Adrenal gland (tissue), 5 donors: ENCODE results near the gene YPEL5.

Source experiments
- CTCF ChIP-seq, 6 experiments: fragments of 450-650 bp in 4 of 6; fragments of 200-600 bp in 2 of 6; sonication (generic) in 1 of 6; IDR thresholded peaks; 1 replicate in 5 of 6; 2 replicates in 1 of 6; pipeline versions ENCODE4 v1.5.1 to v1.8.0; 2016 to 2021; ENCODE audit warnings: antibody characterized with exemption in 6 of 6, mild to moderate bottlenecking in 2 of 6, moderate library complexity in 1 of 6
- POLR2A ChIP-seq, 2 donors: fragments of 450-650 bp; IDR thresholded peaks; one replicate each; pipeline ENCODE4 v1.6.1; 2017; ENCODE audit warnings: antibody characterized with exemption in 2 of 2, mild to moderate bottlenecking in 2 of 2, moderate library complexity in 1 of 2
- donor health status: DM: no; HTN: no; CAD: no.

DNA sequence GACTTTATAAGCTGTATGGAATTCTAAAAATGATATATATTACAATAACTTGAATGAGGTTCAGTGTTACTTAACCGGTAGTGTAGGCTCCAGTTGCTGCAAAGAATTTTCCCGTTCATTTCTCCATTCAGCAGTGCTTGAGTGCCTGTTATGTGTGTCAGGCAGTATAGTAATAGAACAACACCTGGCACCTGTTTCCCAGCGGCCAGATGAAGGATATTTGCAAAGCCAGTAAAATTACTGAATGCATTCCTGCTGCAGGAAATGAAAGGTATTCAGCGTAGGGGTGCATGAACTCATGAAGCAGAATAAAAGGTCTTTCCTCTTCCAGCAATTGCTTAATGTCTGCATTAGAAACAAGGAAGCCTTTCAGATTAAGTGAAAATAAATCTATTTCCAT is 18.8 kb downstream of the YPEL5 start:
- TF ChIP-seq CTCF (IDR thresholded peaks at IDR 0.05): no peak
- no peak for TF ChIP-seq POLR2A (IDR thresholded peaks at IDR 0.05)
